NCI-H748 treated with DMSO at 0.1 percent for 48 hours (cell line): ENCODE data around the gene RBPJ.
A peak's percentile ranks its signal among the peaks of the same experiment; 100 is the strongest.
"Not testable (repeated sequence)": the region's sequence is repeated elsewhere in the genome, so short reads cannot be mapped to it uniquely, and the experiment has no call there.

Experiments used
- DNase-seq: peaks from one replicate; lab custom pipeline; 2025; lab: John Stamatoyannopoulos, UW

RBPJ gene

GRCh38 chr4:26302031-26302899, 18.5 kb upstream of the RBPJ start:
- DNase-seq: no peak

- no peak for DNase-seq
These were observed 17.8 kb upstream of the RBPJ start for GRCh38 chr4:26303008-26303407.

GRCh38 chr4:26307037-26307800, 13.6 kb upstream of the RBPJ start:
- no peak for DNase-seq

GRCh38 chr4:26308568-26308967, 12.2 kb upstream of the RBPJ start:
- DNase-seq: no peak

- no peak for DNase-seq
These were observed 10.6 kb upstream of the RBPJ start for GRCh38 chr4:26310264-26310663.

- no peak for DNase-seq
These were observed 9.2 kb upstream of the RBPJ start for GRCh38 chr4:26311633-26312032.

- DNase-seq: not testable (repeated sequence)
These were observed 5.4 kb upstream of the RBPJ start for GRCh38 chr4:26315316-26315932.

- DNase-seq: no peak
These were observed 3.0 kb upstream of the RBPJ start for GRCh38 chr4:26317766-26318165.

GRCh38 chr4:26319467-26319948, 1.3 kb upstream of the RBPJ start:
- peak; percentile 92 for DNase-seq

- DNase-seq: no peak
These were observed 771 bp upstream of the RBPJ start for GRCh38 chr4:26319949-26320537.

GRCh38 chr4:26321373-26322221, 783 bp downstream of the RBPJ start:
- peak; percentile 13 for DNase-seq

GRCh38 chr4:26322346-26322745, 1.5 kb downstream of the RBPJ start:
- DNase-seq: no peak

GRCh38 chr4:26323821-26324220, 3.0 kb downstream of the RBPJ start:
- DNase-seq: no peak

- peak; percentile 13 for DNase-seq
These were observed 4.4 kb downstream of the RBPJ start for GRCh38 chr4:26325191-26325590.

- no peak for DNase-seq
These were observed 6.0 kb downstream of the RBPJ start for GRCh38 chr4:26326791-26327190.

GRCh38 chr4:26330186-26330787, 9.5 kb downstream of the RBPJ start:
- no peak for DNase-seq

- no peak for DNase-seq
These were observed 10.1 kb downstream of the RBPJ start for GRCh38 chr4:26330946-26331345.

GRCh38 chr4:26331380-26331950, 10.7 kb downstream of the RBPJ start:
- no peak for DNase-seq

GRCh38 chr4:26334366-26334765, 13.6 kb downstream of the RBPJ start:
- DNase-seq: no peak

GRCh38 chr4:26337612-26338011, 16.8 kb downstream of the RBPJ start:
- no peak for DNase-seq
